HFFc6 (cell line): ENCODE measurements around the gene TMPRSS15. TPM values are rescaled to one million over a fixed set of nuclear protein-coding genes. Genes with fewer than 3 reads are reported as not detected.

ENCODE experiments used
- DNase-seq: peaks from one replicate; pipeline ENCODE4 v3.0.0-alpha.2; 2018
- H3K27ac Mint-ChIP-seq: 2 replicates; pipeline ENCODE4 v1.8.0; 2020; ENCODE audit warnings: mild to moderate bottlenecking, mixed read lengths
- H3K27me3 Mint-ChIP-seq: 2 replicates; pipeline ENCODE4 v1.8.0; 2021; ENCODE audit warnings: mild to moderate bottlenecking, moderate library complexity, mixed read lengths; ENCODE audit not compliant: insufficient read depth
- H3K36me3 Mint-ChIP-seq: 2 replicates; pipeline ENCODE4 v1.8.0; 2021; ENCODE audit warnings: low read depth, mixed read lengths
- H3K4me1 Mint-ChIP-seq: 2 replicates; pipeline ENCODE4 v1.8.0; 2020; ENCODE audit warnings: low read depth, mixed read lengths
- H3K4me3 Mint-ChIP-seq: 2 replicates; pipeline ENCODE4 v1.8.0; 2020; ENCODE audit warnings: mild to moderate bottlenecking, moderate library complexity, mixed read lengths
- H3K9me3 Mint-ChIP-seq: 2 replicates; pipeline ENCODE4 v1.8.0; 2020; ENCODE audit warnings: mild to moderate bottlenecking, mixed read lengths
- total RNA-seq, 6 experiments: library from RNA; stranded (reverse); fragmentation: NEBNext Ultra II Directional; extraction: Animal tissue kit (Norgen Biotek cat#: 25700); gene quantifications; 2 replicates in 1 of 6; 3 replicates in 5 of 6; pipeline ENCODE4 v1.2.3, GENCODE V29; 2021
- TF ChIP-seq, protein P1 (sequence below): fragments of 200-600 bp; sonication (generic); IDR thresholded peaks from 2 replicates; pipeline ENCODE4 v1.5.0; 2021; ENCODE audit warnings: antibody characterized with exemption, mild to moderate bottlenecking

The TMPRSS15 gene
- total RNA-seq, 6 experiments from 2014 or later = not detected

GRCh38 chr21:18220498-18220897, 183.1 kb downstream of the TMPRSS15 start:
- TF ChIP-seq, protein P1, sequence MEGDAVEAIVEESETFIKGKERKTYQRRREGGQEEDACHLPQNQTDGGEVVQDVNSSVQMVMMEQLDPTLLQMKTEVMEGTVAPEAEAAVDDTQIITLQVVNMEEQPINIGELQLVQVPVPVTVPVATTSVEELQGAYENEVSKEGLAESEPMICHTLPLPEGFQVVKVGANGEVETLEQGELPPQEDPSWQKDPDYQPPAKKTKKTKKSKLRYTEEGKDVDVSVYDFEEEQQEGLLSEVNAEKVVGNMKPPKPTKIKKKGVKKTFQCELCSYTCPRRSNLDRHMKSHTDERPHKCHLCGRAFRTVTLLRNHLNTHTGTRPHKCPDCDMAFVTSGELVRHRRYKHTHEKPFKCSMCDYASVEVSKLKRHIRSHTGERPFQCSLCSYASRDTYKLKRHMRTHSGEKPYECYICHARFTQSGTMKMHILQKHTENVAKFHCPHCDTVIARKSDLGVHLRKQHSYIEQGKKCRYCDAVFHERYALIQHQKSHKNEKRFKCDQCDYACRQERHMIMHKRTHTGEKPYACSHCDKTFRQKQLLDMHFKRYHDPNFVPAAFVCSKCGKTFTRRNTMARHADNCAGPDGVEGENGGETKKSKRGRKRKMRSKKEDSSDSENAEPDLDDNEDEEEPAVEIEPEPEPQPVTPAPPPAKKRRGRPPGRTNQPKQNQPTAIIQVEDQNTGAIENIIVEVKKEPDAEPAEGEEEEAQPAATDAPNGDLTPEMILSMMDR = no peak
- H3K27me3 Mint-ChIP-seq = no peaks in the 10 kb centered on the region
- no peak for DNase-seq
- no peaks in the 10 kb centered on the region for H3K36me3 Mint-ChIP-seq
- H3K9me3 Mint-ChIP-seq = peaks cover 56% of the 10 kb centered on the region
- no peak overlapping the region for H3K27ac Mint-ChIP-seq
- no peaks in the 10 kb centered on the region for H3K4me1 Mint-ChIP-seq
- no peak overlapping the region for H3K4me3 Mint-ChIP-seq

Other genes starting within 250 kb of the TMPRSS15 start
- gene CHODL, start 159.0 kb downstream of the TMPRSS15 start, total RNA-seq = not detected